ENCODE measurements around the gene AQP12B. TPM values are rescaled to one million over a fixed set of nuclear protein-coding genes. Genes with fewer than 3 reads are reported as not detected.
"Not testable (repeated sequence)": the region's sequence is repeated elsewhere in the genome, so short reads cannot be mapped to it uniquely, and the experiment has no call there.

AQP12B gene
- total and polyA plus RNA-seq, 2 donors = under 0.01 to 0.11 TPM

DNA sequence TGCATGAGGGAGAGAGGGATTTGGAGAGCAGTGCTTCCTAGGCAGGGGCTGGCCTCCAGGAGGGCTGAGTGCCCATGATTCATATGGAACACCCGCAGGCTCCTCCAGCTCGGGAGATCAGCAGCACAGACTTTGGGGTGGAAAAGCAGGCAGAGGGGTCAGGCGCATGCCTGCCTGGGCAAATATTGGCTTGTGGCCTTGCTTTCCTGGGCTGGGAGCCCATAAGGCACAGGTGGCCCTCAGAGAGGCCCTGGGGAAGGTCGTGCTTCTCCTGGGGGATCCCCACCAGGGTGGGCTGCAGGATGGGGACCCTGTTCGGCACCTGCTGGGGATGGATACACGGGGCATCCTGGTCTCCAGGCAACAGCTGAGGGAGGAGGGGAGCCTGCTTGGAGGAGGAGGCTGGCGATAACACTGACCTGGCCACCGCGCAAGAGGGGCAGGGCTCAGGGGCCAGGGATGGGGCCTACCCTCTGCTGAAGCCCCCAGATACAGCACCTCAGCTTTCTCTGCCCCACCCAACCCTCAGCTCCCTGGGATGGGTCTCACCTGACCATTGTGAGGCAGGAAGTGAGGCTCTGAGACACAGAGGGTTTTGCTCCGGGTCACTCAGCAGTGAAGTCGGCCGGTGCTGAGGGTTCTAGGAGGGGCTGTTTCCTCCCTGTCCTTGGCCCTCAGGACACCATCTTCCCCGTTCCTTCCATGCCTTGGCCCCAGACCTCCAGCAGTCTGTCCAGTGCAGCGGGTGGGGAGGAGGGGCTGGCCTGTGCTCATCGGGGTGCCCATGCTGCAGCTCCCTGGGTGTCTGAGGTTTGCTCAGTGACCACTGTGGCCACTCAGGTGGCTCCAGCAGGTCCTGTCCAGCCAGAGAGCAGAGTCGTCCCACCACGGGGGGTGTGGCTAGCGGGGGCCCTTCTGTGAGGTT, 21.0 kb upstream of the AQP12B start:
- H3K4me1 ChIP-seq (ENCODE audit: control insufficient read depth in 2 of 2, insufficient read depth in 2 of 2, low read length in 2 of 2) = peaks cover 3 to 5% of the 10 kb centered on the region in 2 donors
- H3K27ac ChIP-seq (ENCODE audit: low read depth in 1 of 2, low read length in 1 of 2) = no peak overlapping the region
- DNase-seq (ENCODE audit: low read depth in 6 of 9, low spot score in 9 of 9) = no peak
- H3K36me3 ChIP-seq (ENCODE audit: control insufficient read depth in 2 of 2, insufficient read depth in 2 of 2, low read length in 1 of 2) = no peaks in the 10 kb centered on the region
- no peaks in the 10 kb centered on the region for H3K9me3 ChIP-seq (ENCODE audit: control insufficient read depth in 2 of 2, insufficient read depth in 1 of 2, low read length in 1 of 2)
- H3K27me3 ChIP-seq (ENCODE audit: control insufficient read depth in 2 of 2, insufficient read depth in 1 of 2, low read length in 1 of 2) = peaks cover 6 to 40% of the 10 kb centered on the region in 2 donors
- 93% methylated on average over 18 of the region's 18 CpGs for WGBS
- H3K4me3 ChIP-seq (ENCODE audit: low read length in 2 of 2) = no peak overlapping the region

DNA sequence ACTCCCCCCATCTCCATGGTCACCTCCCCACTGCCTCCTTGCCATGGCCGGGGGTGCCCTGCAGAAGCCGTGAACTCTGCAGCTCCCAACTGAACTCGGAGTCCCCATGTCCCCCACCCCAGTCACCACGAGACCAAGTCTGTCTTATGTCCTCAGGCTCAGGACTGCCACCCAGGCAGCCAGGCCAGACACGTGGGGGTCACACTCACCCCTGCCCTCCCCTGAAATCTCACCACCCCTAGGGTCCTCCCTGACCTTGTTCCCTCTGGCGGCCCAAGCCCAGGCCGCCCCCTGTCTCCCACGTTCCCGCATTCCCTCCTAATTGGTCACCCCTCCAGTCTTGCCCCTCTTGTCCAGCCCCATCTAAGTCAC, 19.9 kb upstream of the AQP12B start:
- WGBS = 96% methylated on average over 9 of the region's 9 CpGs
- Histone ChIP-seq H3K4me3 (ENCODE audit: low read length in 2 of 2) (no peak overlapping the region), H3K9me3 (ENCODE audit: control insufficient read depth in 2 of 2, insufficient read depth in 1 of 2, low read length in 1 of 2) (no peaks in the 10 kb centered on the region), H3K4me1 (ENCODE audit: control insufficient read depth in 2 of 2, insufficient read depth in 2 of 2, low read length in 2 of 2) (peaks cover 3 to 5% of the 10 kb centered on the region in 2 donors), H3K36me3 (ENCODE audit: control insufficient read depth in 2 of 2, insufficient read depth in 2 of 2, low read length in 1 of 2) (no peaks in the 10 kb centered on the region), H3K27ac (ENCODE audit: low read depth in 1 of 2, low read length in 1 of 2) (no peak overlapping the region), H3K27me3 (ENCODE audit: control insufficient read depth in 2 of 2, insufficient read depth in 1 of 2, low read length in 1 of 2) (peaks cover 6 to 36% of the 10 kb centered on the region in 2 donors)
- DNase-seq (ENCODE audit: low read depth in 6 of 9, low spot score in 9 of 9) = no peak

DNA sequence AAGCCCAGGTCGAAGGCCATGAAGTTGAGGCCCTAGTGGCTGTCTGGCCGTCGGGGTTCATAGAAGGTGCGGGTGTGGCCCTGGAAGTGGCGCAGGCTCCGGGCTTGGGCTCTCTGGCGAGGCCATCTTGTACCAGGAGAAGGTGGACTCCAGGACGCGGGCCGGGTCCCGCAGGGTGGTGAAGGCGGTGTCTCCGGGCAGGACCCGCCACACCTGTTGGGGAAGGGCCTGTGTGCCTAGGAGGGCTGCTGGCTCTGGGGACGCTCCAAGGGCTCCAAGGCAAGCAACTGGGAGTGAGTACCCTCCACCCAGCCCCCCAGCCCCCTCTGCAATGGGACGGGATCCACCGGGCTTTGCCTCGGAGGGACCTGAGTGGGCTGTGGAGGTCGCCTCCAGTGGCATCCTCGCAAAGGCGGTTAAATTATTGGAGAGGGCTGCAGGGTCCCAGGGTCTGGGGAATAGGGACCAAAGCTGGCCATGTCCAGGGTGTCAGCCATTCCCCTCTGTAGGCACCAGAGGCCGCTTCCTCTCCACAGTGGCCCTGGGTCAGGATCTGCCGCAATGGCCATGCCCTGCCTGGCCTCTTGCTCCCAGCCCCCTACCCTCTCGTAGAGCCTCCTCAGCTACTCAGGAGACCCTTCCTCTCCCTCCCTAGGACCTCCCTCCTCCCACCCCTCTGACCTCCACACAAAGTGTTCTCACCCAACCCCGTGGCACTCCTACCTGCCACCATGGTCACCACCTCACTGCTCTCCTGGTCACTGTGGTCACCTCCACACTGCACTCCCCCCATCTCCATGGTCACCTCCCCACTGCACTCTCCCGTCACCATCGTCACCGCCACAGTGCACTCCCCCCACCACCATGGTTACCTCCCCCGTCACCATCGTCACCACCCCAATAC, 19.3 kb upstream of the AQP12B start:
- no peak for DNase-seq (ENCODE audit: low read depth in 6 of 9, low spot score in 9 of 9)
- H3K4me1 ChIP-seq (ENCODE audit: control insufficient read depth in 2 of 2, insufficient read depth in 2 of 2, low read length in 2 of 2) = peaks cover 3 to 5% of the 10 kb centered on the region in 2 donors
- H3K36me3 ChIP-seq (ENCODE audit: control insufficient read depth in 2 of 2, insufficient read depth in 2 of 2, low read length in 1 of 2) = no peaks in the 10 kb centered on the region
- WGBS = 95% methylated on average over 30 of the region's 30 CpGs
- H3K4me3 ChIP-seq (ENCODE audit: low read length in 2 of 2) = no peak overlapping the region
- no peak overlapping the region for H3K27ac ChIP-seq (ENCODE audit: low read depth in 1 of 2, low read length in 1 of 2)
- peaks cover 6 to 30% of the 10 kb centered on the region in 2 donors for H3K27me3 ChIP-seq (ENCODE audit: control insufficient read depth in 2 of 2, insufficient read depth in 1 of 2, low read length in 1 of 2)
- no peaks in the 10 kb centered on the region for H3K9me3 ChIP-seq (ENCODE audit: control insufficient read depth in 2 of 2, insufficient read depth in 1 of 2, low read length in 1 of 2)

- no peak overlapping the region for H3K27ac ChIP-seq (ENCODE audit: low read depth in 1 of 2, low read length in 1 of 2)
- peaks cover 6 to 26% of the 10 kb centered on the region in 2 donors for H3K27me3 ChIP-seq (ENCODE audit: control insufficient read depth in 2 of 2, insufficient read depth in 1 of 2, low read length in 1 of 2)
- peaks cover 3 to 5% of the 10 kb centered on the region in 2 donors for H3K4me1 ChIP-seq (ENCODE audit: control insufficient read depth in 2 of 2, insufficient read depth in 2 of 2, low read length in 2 of 2)
- no peak overlapping the region for H3K4me3 ChIP-seq (ENCODE audit: low read length in 2 of 2)
- no peaks in the 10 kb centered on the region for H3K9me3 ChIP-seq (ENCODE audit: control insufficient read depth in 2 of 2, insufficient read depth in 1 of 2, low read length in 1 of 2)
- no peak for DNase-seq (ENCODE audit: low read depth in 6 of 9, low spot score in 9 of 9)
- WGBS = 96% methylated on average over 67 of the region's 67 CpGs
- H3K36me3 ChIP-seq (ENCODE audit: control insufficient read depth in 2 of 2, insufficient read depth in 2 of 2, low read length in 1 of 2) = no peaks in the 10 kb centered on the region
Observed at GRCh38 chr2:240701091-240701735, 18.5 kb upstream of the AQP12B start.

GRCh38 chr2:240700616-240701015, 17.9 kb upstream of the AQP12B start:
- not testable (repeated sequence) for H3K36me3 ChIP-seq (ENCODE audit: control insufficient read depth in 2 of 2, insufficient read depth in 2 of 2, low read length in 1 of 2); H3K4me3 ChIP-seq (ENCODE audit: low read length in 2 of 2); H3K27ac ChIP-seq (ENCODE audit: low read depth in 1 of 2, low read length in 1 of 2); H3K4me1 ChIP-seq (ENCODE audit: control insufficient read depth in 2 of 2, insufficient read depth in 2 of 2, low read length in 2 of 2); DNase-seq (ENCODE audit: low read depth in 6 of 9, low spot score in 9 of 9); H3K9me3 ChIP-seq (ENCODE audit: control insufficient read depth in 2 of 2, insufficient read depth in 1 of 2, low read length in 1 of 2)
- WGBS = 85% methylated on average over 20 of the region's 21 CpGs
- H3K27me3 ChIP-seq (ENCODE audit: control insufficient read depth in 2 of 2, insufficient read depth in 1 of 2, low read length in 1 of 2) = peaks cover 6 to 24% of the 10 kb centered on the region in 2 donors

GRCh38 chr2:240699835-240700234, 17.1 kb upstream of the AQP12B start:
- not testable (repeated sequence) for H3K36me3 ChIP-seq (ENCODE audit: control insufficient read depth in 2 of 2, insufficient read depth in 2 of 2, low read length in 1 of 2); H3K4me3 ChIP-seq (ENCODE audit: low read length in 2 of 2); DNase-seq (ENCODE audit: low read depth in 6 of 9, low spot score in 9 of 9); H3K27ac ChIP-seq (ENCODE audit: low read depth in 1 of 2, low read length in 1 of 2); H3K4me1 ChIP-seq (ENCODE audit: control insufficient read depth in 2 of 2, insufficient read depth in 2 of 2, low read length in 2 of 2); H3K9me3 ChIP-seq (ENCODE audit: control insufficient read depth in 2 of 2, insufficient read depth in 1 of 2, low read length in 1 of 2)
- H3K27me3 ChIP-seq (ENCODE audit: control insufficient read depth in 2 of 2, insufficient read depth in 1 of 2, low read length in 1 of 2) = peaks cover 6 to 21% of the 10 kb centered on the region in 2 donors
- WGBS = 72% methylated on average over 8 of the region's 8 CpGs

- DNase-seq (ENCODE audit: low read depth in 6 of 9, low spot score in 9 of 9); H3K4me1 ChIP-seq (ENCODE audit: control insufficient read depth in 2 of 2, insufficient read depth in 2 of 2, low read length in 2 of 2); H3K27ac ChIP-seq (ENCODE audit: low read depth in 1 of 2, low read length in 1 of 2); H3K9me3 ChIP-seq (ENCODE audit: control insufficient read depth in 2 of 2, insufficient read depth in 1 of 2, low read length in 1 of 2); H3K4me3 ChIP-seq (ENCODE audit: low read length in 2 of 2); H3K36me3 ChIP-seq (ENCODE audit: control insufficient read depth in 2 of 2, insufficient read depth in 2 of 2, low read length in 1 of 2): not testable (repeated sequence)
- WGBS = 80% methylated on average over 8 of the region's 33 CpGs
- H3K27me3 ChIP-seq (ENCODE audit: control insufficient read depth in 2 of 2, insufficient read depth in 1 of 2, low read length in 1 of 2) = peaks cover 6 to 16% of the 10 kb centered on the region in 2 donors
Observed at GRCh38 chr2:240698852-240699561, 16.3 kb upstream of the AQP12B start.

DNA sequence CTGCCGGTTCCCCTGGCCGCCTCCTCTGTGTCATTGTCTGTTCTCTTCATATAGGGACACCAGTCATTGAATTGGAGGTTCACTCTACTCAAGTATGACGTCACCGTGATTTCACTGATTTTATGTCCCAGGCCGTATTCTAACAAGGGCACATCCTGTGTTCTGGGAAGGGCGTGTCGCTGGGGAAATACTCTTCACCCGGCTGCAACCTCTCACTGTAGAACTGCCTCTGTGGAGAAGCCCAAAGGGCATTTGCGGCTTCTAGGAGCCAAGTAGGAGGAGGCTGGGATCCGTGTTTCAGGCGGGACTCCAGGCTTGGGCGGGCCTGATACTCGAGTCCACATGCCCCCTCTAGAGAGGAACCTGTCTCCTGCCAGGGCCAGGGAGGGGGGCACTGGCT, 13.8 kb upstream of the AQP12B start:
- not testable (repeated sequence) for H3K27me3 ChIP-seq (ENCODE audit: control insufficient read depth in 2 of 2, insufficient read depth in 1 of 2, low read length in 1 of 2); H3K27ac ChIP-seq (ENCODE audit: low read depth in 1 of 2, low read length in 1 of 2); H3K4me3 ChIP-seq (ENCODE audit: low read length in 2 of 2); DNase-seq (ENCODE audit: low read depth in 6 of 9, low spot score in 9 of 9); H3K4me1 ChIP-seq (ENCODE audit: control insufficient read depth in 2 of 2, insufficient read depth in 2 of 2, low read length in 2 of 2); H3K9me3 ChIP-seq (ENCODE audit: control insufficient read depth in 2 of 2, insufficient read depth in 1 of 2, low read length in 1 of 2); H3K36me3 ChIP-seq (ENCODE audit: control insufficient read depth in 2 of 2, insufficient read depth in 2 of 2, low read length in 1 of 2)
- 94% methylated on average over 5 of the region's 13 CpGs for WGBS
